Caco-2 (cell line): Measurements from ENCODE around the gene TRPM1. TPM values are rescaled to one million over a fixed set of nuclear protein-coding genes. Genes with fewer than 3 reads are reported as not detected.

Source experiments
- BruUV-seq: library from RNA; stranded (reverse); fragments of 400-500 nt; replicated peaks from 2 replicates; lab custom pipeline; 2021; lab: Mats Ljungman, UMichigan
- CTCF ChIA-PET: fragments of 300-600 bp; sonication (Branson Sonifier 250); formaldehyde crosslinking; loops from one replicate; lab custom pipeline; 2022; ENCODE audit warnings: antibody characterized with exemption; lab: Charles Lee
- POLR2A ChIA-PET: fragments of 300-600 bp; sonication (Branson Sonifier 250); formaldehyde crosslinking; loops from one replicate; lab custom pipeline; 2022; ENCODE audit warnings: antibody characterized with exemption; lab: Charles Lee
- DNase-seq, 2 experiments: peaks; one replicate each; pipeline versions ENCODE4 v3.0.0 to v3.0.0-alpha.2; 2020 to 2022
- H3K27me3 ChIP-seq: replicated peaks from 2 replicates; pipeline ENCODE4 v1.6.0; 2011; ENCODE audit warnings: low read length; ENCODE audit not compliant: control insufficient read depth, insufficient read depth
- H3K36me3 ChIP-seq: 2 replicates; pipeline ENCODE4 v1.5.1; 2011; ENCODE audit warnings: low read length; ENCODE audit not compliant: control insufficient read depth, insufficient read depth
- H3K4me1 ChIP-seq: fragments of 250-450 bp; sonication (Bioruptor Pico); 2 replicates; pipeline ENCODE4 v1.5.1; 2020; ENCODE audit warnings: mild to moderate bottlenecking
- H3K4me3 ChIP-seq: 2 replicates; pipeline ENCODE4 v1.5.1; 2011; ENCODE audit warnings: low read depth, mild to moderate bottlenecking, control low read depth, low read length
- H3K9me3 ChIP-seq: fragments of 250-450 bp; sonication (Bioruptor Pico); 2 replicates; pipeline ENCODE4 v1.5.1; 2020; ENCODE audit warnings: mild to moderate bottlenecking, moderate library complexity
- H3K27ac Mint-ChIP-seq: one replicate; pipeline ENCODE4 v1.8.0; 2022; ENCODE audit warnings: mixed read lengths; ENCODE audit not compliant: unreplicated experiment
- H3K27me3 Mint-ChIP-seq: one replicate; pipeline ENCODE4 v1.8.0; 2022; ENCODE audit warnings: mixed read lengths; ENCODE audit not compliant: insufficient read depth, unreplicated experiment
- H3K36me3 Mint-ChIP-seq: one replicate; pipeline ENCODE4 v1.8.0; 2022; ENCODE audit warnings: mild to moderate bottlenecking, mixed read lengths; ENCODE audit not compliant: insufficient read depth, unreplicated experiment
- H3K4me1 Mint-ChIP-seq: one replicate; pipeline ENCODE4 v1.8.0; 2022; ENCODE audit warnings: low read depth, mixed read lengths; ENCODE audit not compliant: unreplicated experiment
- H3K4me3 Mint-ChIP-seq: one replicate; pipeline ENCODE4 v1.8.0; 2022; ENCODE audit warnings: mild to moderate bottlenecking, moderate library complexity, mixed read lengths; ENCODE audit not compliant: unreplicated experiment
- H3K9me3 Mint-ChIP-seq: one replicate; pipeline ENCODE4 v1.8.0; 2022; ENCODE audit warnings: mixed read lengths; ENCODE audit not compliant: unreplicated experiment
- CTCF ChIP-seq, 2 experiments: fragments of 200-600 bp in 1 of 2; IDR thresholded peaks; 1 replicate in 1 of 2; 2 replicates in 1 of 2; pipeline versions ENCODE4 v1.5.1 to v1.8.0; 2011 to 2022; ENCODE audit warnings: antibody characterized with exemption in 1 of 2, control low read depth in 1 of 2, inconsistent platforms in 1 of 2, low read depth in 1 of 2, low read length in 1 of 2, mild to moderate bottlenecking in 1 of 2, moderate library complexity in 1 of 2; ENCODE audit not compliant: insufficient read depth in 1 of 2, severe bottlenecking in 1 of 2, unreplicated experiment in 1 of 2
- intact Hi-C: fragments of 100-400 bp; cut with micrococcal nuclease; formaldehyde crosslinking; loops from one replicate; pipeline ENCODE4 v1.10.0; 2022; ENCODE audit not compliant: unreplicated experiment
- total RNA-seq: library from RNA; stranded (reverse); gene quantifications from 2 replicates; pipeline ENCODE4 v1.2.3, GENCODE V29; 2022

The TRPM1 gene
- total RNA-seq, 1 experiment from 2014 or later = not detected

- Mint-ChIP-seq H3K36me3 (peaks cover 27% of the 10 kb centered on the region), H3K4me1 (peaks cover 10% of the 10 kb centered on the region), H3K27ac (no peak overlapping the region), H3K9me3 (peaks cover 6% of the 10 kb centered on the region), H3K4me3 (no peak overlapping the region), H3K27me3 (no peaks in the 10 kb centered on the region)
- no peak overlapping the region for H3K4me3 ChIP-seq
- intact Hi-C loops = no loop called here
- no peaks in the 10 kb centered on the region for H3K4me1 ChIP-seq
- BruUV-seq = no TSS peak
- no peak for DNase-seq
- H3K36me3 ChIP-seq = no peaks in the 10 kb centered on the region
- ChIA-PET POLR2A (no interaction called here), CTCF (no interaction called here)
- no peaks in the 10 kb centered on the region for H3K27me3 ChIP-seq
- H3K9me3 ChIP-seq = no peaks in the 10 kb centered on the region
- no peak for TF ChIP-seq CTCF (IDR thresholded peaks at IDR 0.05; ENCODE audit: insufficient read depth in 1 of 2, low read depth in 1 of 2, low read length in 1 of 2, severe bottlenecking in 1 of 2, unreplicated experiment in 1 of 2)
Observed at GRCh38 chr15:30969724-30970123, 131.8 kb downstream of the TRPM1 start.

GRCh38 chr15:30963681-30964080, 137.8 kb downstream of the TRPM1 start:
- Mint-ChIP-seq H3K4me1 (no peaks in the 10 kb centered on the region), H3K9me3 (no peaks in the 10 kb centered on the region), H3K27ac (no peak overlapping the region), H3K4me3 (no peak overlapping the region), H3K36me3 (peaks cover 45% of the 10 kb centered on the region), H3K27me3 (no peaks in the 10 kb centered on the region)
- Histone ChIP-seq H3K4me3 (no peak overlapping the region), H3K36me3 (no peaks in the 10 kb centered on the region), H3K9me3 (no peaks in the 10 kb centered on the region), H3K27me3 (no peaks in the 10 kb centered on the region), H3K4me1 (no peaks in the 10 kb centered on the region)
- POLR2A ChIA-PET = interaction anchor here (0.6 kb wide), 1 partner anchor 20 kb away, joined by 3 read pairs; no protein-coding TSS in a partner anchor
- intact Hi-C loops = no loop called here
- BruUV-seq = no TSS peak
- CTCF ChIA-PET = interaction anchor here (0.5 kb wide), 1 partner anchor 137 kb away, joined by 7 read pairs; no protein-coding TSS in a partner anchor
- TF ChIP-seq CTCF (IDR thresholded peaks at IDR 0.05; ENCODE audit: insufficient read depth in 1 of 2, low read depth in 1 of 2, low read length in 1 of 2, severe bottlenecking in 1 of 2, unreplicated experiment in 1 of 2) = no peak
- DNase-seq = no peak

GRCh38 chr15:30962659-30963058, 138.9 kb downstream of the TRPM1 start:
- Histone ChIP-seq H3K4me3 (no peak overlapping the region), H3K9me3 (no peaks in the 10 kb centered on the region), H3K27me3 (no peaks in the 10 kb centered on the region), H3K36me3 (no peaks in the 10 kb centered on the region), H3K4me1 (no peaks in the 10 kb centered on the region)
- ChIA-PET CTCF (interaction anchor here (1.0 kb wide), 1 partner anchor 166 kb away, joined by 3 read pairs; no protein-coding TSS in a partner anchor), POLR2A (no interaction called here)
- no peak for DNase-seq
- TF ChIP-seq CTCF (IDR thresholded peaks at IDR 0.05; ENCODE audit: insufficient read depth in 1 of 2, low read depth in 1 of 2, low read length in 1 of 2, severe bottlenecking in 1 of 2, unreplicated experiment in 1 of 2) = no peak
- Mint-ChIP-seq H3K36me3 (peaks cover 51% of the 10 kb centered on the region), H3K27me3 (no peaks in the 10 kb centered on the region), H3K27ac (no peak overlapping the region), H3K4me3 (no peak overlapping the region), H3K9me3 (no peaks in the 10 kb centered on the region), H3K4me1 (no peaks in the 10 kb centered on the region)
- BruUV-seq = no TSS peak
- intact Hi-C loops = no loop called here
